Embryonic facial prominence (tissue), 1 donor: ENCODE results near the gene RCAN1.

Source experiments
- DNase-seq: peaks from one replicate; pipeline ENCODE4 v3.0.0-alpha.2; 2016; ENCODE audit errors: extremely low spot score

Gene RCAN1

GRCh38 chr21:34537838-34538237, 77.1 kb downstream of the RCAN1 start:
- no peak for DNase-seq

- no peak for DNase-seq
Measured at GRCh38 chr21:34536820-34537219, 78.1 kb downstream of the RCAN1 start.

- DNase-seq = no peak
Measured at GRCh38 chr21:34536311-34536710, 78.6 kb downstream of the RCAN1 start.

- no peak for DNase-seq
Measured at GRCh38 chr21:34535886-34536285, 79.0 kb downstream of the RCAN1 start.

GRCh38 chr21:34534522-34534921, 80.4 kb downstream of the RCAN1 start:
- no peak for DNase-seq

- no peak for DNase-seq
Measured at GRCh38 chr21:34533938-34534337, 81.0 kb downstream of the RCAN1 start.

GRCh38 chr21:34531399-34531798, 83.5 kb downstream of the RCAN1 start:
- no peak for DNase-seq

- no peak for DNase-seq
Measured at GRCh38 chr21:34530261-34530660, 84.7 kb downstream of the RCAN1 start.

- no peak for DNase-seq
Measured at GRCh38 chr21:34528131-34528561, 86.8 kb downstream of the RCAN1 start.

- peak; percentile 78 for DNase-seq
Measured at GRCh38 chr21:34526618-34527290, 88.2 kb downstream of the RCAN1 start.

GRCh38 chr21:34526241-34526617, 88.7 kb downstream of the RCAN1 start:
- no peak for DNase-seq

GRCh38 chr21:34524646-34525601, 90.0 kb downstream of the RCAN1 start:
- no peak for DNase-seq

- no peak for DNase-seq
Measured at GRCh38 chr21:34523019-34523555, 91.8 kb downstream of the RCAN1 start.

- no peak for DNase-seq
Measured at GRCh38 chr21:34522284-34522683, 92.6 kb downstream of the RCAN1 start.

GRCh38 chr21:34521561-34521960, 93.4 kb downstream of the RCAN1 start:
- DNase-seq = no peak

GRCh38 chr21:34520764-34521508, 94.0 kb downstream of the RCAN1 start:
- no peak for DNase-seq

GRCh38 chr21:34520281-34520680, 94.6 kb downstream of the RCAN1 start:
- no peak for DNase-seq

GRCh38 chr21:34519694-34520093, 95.2 kb downstream of the RCAN1 start:
- DNase-seq = no peak

GRCh38 chr21:34519016-34519415, 95.9 kb downstream of the RCAN1 start:
- no peak for DNase-seq

- no peak for DNase-seq
Measured at GRCh38 chr21:34518301-34518700, 96.6 kb downstream of the RCAN1 start.

GRCh38 chr21:34517491-34518245, 97.2 kb downstream of the RCAN1 start:
- DNase-seq = no peak
